Keratinocyte (primary cell): Measurements from ENCODE around the gene MYCBP2.

Experiments
- EZH2 ChIP-seq: IDR thresholded peaks from one replicate; pipeline ENCODE4 v1.6.1; 2012; ENCODE audit warnings: inconsistent platforms, mild to moderate bottlenecking, low read length, moderate library complexity
- TF ChIP-seq, protein P1 (sequence below), 3 experiments: IDR thresholded peaks in 1 of 3; conservative IDR thresholded peaks in 1 of 3; optimal IDR thresholded peaks in 1 of 3; 2 replicates in 2 of 3; 3 replicates in 1 of 3; pipeline versions ENCODE3 to v1.5.1; 2011; ENCODE audit warnings: low read length in 3 of 3, mild to moderate bottlenecking in 3 of 3, moderate library complexity in 2 of 3, control low read depth in 1 of 3, inconsistent platforms in 1 of 3; ENCODE audit not compliant: insufficient read depth in 2 of 3; ENCODE audit errors: extremely low read depth in 1 of 3

GRCh38 chr13:77306458-77306857 is 20.4 kb downstream of the MYCBP2 start:
- TF ChIP-seq, protein P1, sequence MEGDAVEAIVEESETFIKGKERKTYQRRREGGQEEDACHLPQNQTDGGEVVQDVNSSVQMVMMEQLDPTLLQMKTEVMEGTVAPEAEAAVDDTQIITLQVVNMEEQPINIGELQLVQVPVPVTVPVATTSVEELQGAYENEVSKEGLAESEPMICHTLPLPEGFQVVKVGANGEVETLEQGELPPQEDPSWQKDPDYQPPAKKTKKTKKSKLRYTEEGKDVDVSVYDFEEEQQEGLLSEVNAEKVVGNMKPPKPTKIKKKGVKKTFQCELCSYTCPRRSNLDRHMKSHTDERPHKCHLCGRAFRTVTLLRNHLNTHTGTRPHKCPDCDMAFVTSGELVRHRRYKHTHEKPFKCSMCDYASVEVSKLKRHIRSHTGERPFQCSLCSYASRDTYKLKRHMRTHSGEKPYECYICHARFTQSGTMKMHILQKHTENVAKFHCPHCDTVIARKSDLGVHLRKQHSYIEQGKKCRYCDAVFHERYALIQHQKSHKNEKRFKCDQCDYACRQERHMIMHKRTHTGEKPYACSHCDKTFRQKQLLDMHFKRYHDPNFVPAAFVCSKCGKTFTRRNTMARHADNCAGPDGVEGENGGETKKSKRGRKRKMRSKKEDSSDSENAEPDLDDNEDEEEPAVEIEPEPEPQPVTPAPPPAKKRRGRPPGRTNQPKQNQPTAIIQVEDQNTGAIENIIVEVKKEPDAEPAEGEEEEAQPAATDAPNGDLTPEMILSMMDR (optimal IDR thresholded peaks at IDR 0.05 in 1 of 3, IDR thresholded peaks at IDR 0.05 in 1 of 3, conservative IDR thresholded peaks at IDR 0.05 in 1 of 3; ENCODE audit: extremely low read depth in 1 of 3, insufficient read depth in 2 of 3, low read length in 3 of 3): no peak
- TF ChIP-seq EZH2: no peak
